Coronary artery (tissue), 2 donors: ENCODE results near the gene TRPV2.
"Not testable (repeated sequence)": the region's sequence is repeated elsewhere in the genome, so short reads cannot be mapped to it uniquely, and the experiment has no call there.

Experiments
- DNase-seq: peaks from one replicate; pipeline ENCODE4 v3.0.0-alpha.2; 2017; ENCODE audit warnings: low spot score
- H3K27ac ChIP-seq, 2 donors: fragments of 200-600 bp; sonication (generic); one replicate each; pipeline ENCODE4 v1.5.1; 2016 to 2019
- H3K4me3 ChIP-seq: fragments of 200-600 bp; sonication (generic); 2 replicates; pipeline ENCODE4 v1.5.1; 2016; ENCODE audit warnings: mild to moderate bottlenecking, moderate library complexity
- TF ChIP-seq, protein P1 (sequence below): fragments of 200-600 bp; sonication (generic); IDR thresholded peaks from one replicate; pipeline ENCODE4 v1.5.1; 2019; ENCODE audit warnings: antibody characterized with exemption

Gene TRPV2

DNA sequence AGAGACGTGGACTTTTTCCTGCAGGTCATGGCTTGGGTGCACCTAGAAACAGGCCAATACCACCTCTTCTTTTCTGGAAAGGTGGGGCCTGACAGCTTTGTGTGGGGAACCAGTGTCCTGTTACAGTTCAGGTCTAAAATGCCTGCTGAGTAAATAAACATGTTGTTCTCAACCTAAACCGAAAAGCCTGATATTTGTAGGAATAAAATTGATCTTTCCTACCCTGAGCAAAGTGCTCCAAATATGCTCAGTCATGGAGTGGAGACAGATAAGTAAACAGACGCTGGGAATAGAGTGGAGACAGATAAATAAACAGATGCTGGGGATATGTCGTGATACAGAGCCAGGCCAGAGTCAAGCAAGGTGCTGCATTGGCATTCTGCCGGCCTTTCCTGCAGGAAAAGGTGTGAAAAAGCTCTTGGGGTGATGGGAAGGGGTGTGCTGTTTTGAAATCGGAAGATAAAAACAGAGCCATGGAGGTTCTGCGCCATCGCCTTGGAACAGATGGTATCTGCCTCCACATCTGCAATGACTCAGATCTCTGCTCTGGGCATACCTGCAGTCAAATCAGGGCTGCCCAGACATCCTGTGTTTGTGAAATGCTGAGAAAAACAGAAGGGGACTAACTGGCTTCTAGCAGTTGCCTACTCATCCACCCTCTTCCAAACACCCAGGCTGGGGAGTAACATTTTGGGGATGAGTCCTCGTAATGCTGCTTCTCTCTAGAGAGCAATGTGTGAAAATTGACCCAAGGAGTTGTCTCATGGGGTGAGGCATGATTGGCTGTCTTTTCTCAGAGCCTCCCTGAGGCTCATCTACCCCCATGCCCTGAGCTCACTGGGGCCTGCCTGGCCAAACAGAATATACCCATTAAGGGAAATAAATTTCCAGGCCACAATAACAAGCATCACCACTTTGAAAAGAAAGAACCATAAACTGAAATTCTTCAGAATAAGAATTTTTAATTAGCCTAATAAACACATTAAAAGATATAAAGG, 16.8 kb upstream of the TRPV2 start:
- no peak overlapping the region for H3K4me3 ChIP-seq
- no peak for DNase-seq
- TF ChIP-seq, protein P1, sequence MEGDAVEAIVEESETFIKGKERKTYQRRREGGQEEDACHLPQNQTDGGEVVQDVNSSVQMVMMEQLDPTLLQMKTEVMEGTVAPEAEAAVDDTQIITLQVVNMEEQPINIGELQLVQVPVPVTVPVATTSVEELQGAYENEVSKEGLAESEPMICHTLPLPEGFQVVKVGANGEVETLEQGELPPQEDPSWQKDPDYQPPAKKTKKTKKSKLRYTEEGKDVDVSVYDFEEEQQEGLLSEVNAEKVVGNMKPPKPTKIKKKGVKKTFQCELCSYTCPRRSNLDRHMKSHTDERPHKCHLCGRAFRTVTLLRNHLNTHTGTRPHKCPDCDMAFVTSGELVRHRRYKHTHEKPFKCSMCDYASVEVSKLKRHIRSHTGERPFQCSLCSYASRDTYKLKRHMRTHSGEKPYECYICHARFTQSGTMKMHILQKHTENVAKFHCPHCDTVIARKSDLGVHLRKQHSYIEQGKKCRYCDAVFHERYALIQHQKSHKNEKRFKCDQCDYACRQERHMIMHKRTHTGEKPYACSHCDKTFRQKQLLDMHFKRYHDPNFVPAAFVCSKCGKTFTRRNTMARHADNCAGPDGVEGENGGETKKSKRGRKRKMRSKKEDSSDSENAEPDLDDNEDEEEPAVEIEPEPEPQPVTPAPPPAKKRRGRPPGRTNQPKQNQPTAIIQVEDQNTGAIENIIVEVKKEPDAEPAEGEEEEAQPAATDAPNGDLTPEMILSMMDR = no peak
- H3K27ac ChIP-seq = no peak overlapping the region

DNA sequence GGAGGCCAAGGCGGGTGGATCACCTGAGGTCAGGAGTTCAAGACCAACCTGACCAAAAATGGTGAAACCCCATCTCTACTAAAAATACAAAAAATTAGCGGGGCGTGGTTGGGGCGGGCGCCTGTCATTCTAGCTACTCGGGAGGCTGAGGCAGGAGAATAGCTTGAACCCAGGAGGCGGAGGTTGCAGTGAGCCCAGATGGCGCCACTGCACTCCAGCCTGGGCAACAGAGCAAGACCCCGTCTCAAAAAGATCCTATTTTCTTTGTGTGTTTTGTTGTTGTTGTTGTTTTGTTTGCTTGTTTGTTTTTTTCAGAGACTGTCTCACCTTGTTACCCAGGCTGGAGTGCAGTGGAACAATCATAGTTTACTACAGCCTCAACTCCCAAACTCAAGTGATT, 11.5 kb upstream of the TRPV2 start:
- not testable (repeated sequence) for DNase-seq, H3K4me3 ChIP-seq, H3K27ac ChIP-seq

DNA sequence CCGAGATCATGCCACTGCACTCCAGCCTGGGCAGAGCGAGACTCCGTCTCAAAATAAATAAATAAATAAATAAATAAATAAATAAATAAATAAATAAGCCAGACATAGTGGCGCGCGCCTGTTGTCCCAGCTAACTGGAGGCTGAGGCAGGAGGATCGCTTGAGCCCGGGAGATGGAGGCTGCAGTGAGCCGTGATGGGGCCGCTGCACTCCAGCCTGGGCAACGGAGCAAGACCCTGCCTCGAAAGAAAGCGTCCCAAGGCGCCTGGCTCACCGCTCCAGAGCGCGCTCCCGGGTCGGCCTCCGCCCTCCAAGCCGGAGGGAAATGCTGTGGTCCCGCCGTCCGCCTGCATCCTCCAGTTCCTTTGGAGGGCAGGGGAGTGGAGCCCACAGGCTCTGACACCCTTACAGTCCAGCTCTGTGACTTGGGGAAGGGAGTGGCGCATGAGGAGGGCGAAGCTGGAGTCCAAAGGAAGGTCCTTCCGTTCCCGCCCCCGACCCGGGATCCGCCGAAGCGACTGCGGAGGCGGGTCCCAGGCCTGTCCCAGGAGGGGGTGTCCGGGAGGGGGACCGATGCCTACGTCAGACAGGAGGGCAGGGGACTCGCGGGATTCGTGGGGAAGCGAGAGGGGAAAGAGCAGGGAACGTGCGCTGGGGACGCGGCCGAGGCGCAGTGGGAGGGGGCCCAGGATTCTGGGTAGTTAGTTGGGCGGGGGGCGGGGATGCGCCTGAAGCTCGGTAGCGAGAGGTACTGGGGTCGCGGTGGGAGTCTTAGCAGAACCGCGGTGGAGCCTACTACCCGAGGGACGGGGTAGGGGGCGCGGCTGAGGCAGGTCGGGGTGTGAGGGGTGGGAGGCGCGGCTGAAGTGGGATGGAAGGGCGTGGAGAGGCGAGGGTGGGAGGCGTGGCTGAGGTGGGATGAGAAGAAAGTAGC, 8.4 kb upstream of the TRPV2 start:
- Histone ChIP-seq H3K27ac (peak overlapping the region; percentile 82 to 97), H3K4me3 (peak overlapping the region; percentile 85)
- DNase-seq = no peak
- TF ChIP-seq, protein P1 = no peak

DNA sequence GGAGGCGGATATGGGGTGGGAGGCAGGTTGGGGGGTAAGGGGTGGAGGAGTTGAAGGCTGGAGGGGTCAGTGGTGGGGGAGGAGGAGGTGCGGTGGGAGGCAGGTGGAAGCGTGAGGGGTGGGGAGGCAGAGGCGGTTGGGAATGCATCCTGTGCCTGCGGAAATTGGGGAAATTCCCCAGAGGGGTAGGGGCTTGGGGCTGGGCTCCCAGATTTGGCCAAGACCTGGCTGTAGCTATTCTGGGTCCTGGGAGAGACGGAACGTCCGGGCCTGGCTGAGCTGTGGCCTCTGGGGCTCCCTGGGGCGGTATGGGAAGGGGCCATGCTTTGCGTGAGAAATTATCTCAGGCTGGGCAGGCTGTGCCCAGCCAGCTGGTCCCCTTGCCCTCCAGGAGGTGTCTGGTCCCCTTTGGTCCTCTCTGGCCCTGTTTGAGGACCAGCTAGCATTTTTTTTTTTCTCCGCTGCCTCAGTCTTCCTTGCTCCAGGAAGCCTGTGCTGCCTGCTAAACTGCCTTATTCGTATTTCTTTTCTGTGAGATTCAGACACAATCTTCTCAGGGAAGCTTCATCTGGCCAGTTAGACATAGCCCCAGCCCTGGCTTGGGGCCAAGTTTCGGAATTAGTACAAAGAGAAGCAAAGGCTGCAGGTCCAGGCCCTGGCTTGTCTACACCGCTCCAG, 7.3 kb upstream of the TRPV2 start:
- TF ChIP-seq, protein P1 = no peak
- H3K4me3 ChIP-seq = peak overlapping the region; percentile 85
- no peak for DNase-seq
- H3K27ac ChIP-seq = peak overlapping the region; percentile 82 to 97

DNA sequence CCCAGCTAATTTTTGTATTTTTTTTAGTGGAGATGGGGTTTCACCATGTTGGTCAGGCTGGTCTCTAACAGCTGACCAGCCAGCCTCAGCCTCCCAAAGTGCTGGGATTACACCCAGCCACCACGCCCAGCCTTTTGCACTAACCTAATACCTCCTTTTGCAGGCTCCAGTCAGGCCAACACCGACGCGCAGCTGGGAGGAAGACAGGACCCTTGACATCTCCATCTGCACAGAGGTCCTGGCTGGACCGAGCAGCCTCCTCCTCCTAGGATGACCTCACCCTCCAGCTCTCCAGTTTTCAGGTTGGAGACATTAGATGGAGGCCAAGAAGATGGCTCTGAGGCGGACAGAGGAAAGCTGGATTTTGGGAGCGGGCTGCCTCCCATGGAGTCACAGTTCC, 2.0 kb downstream of the TRPV2 start:
- TF ChIP-seq, protein P1 = no peak
- DNase-seq = no peak
- Histone ChIP-seq H3K27ac (peak overlapping the region; percentile 93 to 94), H3K4me3 (no peak overlapping the region)

DNA sequence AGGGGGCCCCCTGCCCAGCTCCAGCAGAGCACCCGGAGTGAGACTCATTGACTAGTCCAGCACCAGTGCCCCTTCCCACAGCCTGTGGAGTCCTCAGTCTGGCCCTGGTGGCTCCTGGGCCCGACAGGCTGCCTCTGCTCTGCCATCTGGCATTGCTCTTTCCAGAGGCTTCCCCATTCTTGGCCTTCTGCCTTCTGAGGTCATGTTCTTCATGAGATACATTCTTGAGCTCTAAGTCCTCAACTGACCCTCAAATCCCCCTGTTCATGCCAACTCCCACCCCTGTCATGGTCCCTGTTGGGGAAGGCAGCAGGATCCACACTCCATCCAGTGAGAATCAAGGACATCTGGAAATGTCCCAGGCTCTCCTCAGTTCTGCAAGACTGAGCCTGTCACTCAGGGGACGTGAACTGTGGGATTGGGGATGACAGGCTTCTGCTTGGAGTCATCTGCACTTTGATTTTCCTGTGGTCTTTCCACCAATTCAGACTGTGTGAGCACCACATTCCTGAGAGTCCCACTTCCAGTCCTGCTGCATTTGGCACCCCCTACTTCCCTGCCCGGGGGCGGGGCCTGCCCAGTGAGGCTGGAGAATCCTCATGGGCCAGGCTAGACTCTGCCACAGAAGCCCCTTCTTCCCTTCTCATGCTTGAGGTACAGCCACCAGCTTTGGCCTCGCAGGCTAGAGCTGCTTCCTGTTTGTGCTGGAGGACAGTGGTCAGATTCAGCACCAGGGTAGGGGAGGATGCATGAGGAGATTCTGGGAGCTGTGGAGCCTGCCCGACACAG, 2.7 kb downstream of the TRPV2 start:
- no peak overlapping the region for H3K4me3 ChIP-seq
- DNase-seq = no peak
- H3K27ac ChIP-seq = peak overlapping the region; percentile 93 to 94
- TF ChIP-seq, protein P1 = no peak
